Activated naive CD4-positive, alpha-beta T cell treated with anti-CD3 and anti-CD28 coated beads, Interleukin-2, amount 50 U/mL, for 72 hours (primary cell): Measurements from ENCODE around the gene CACNB1. TPM values are rescaled to one million over a fixed set of nuclear protein-coding genes. Genes with fewer than 3 reads are reported as not detected.

Experiments used
- ATAC-seq, 2 donors: fragments of 150-1000 bp; cut with Tn5 transposase; 2 replicates each; pipeline ENCODE4 v1.10.0; 2021; ENCODE audit warnings: mild to moderate bottlenecking in 2 of 2, moderate library complexity in 2 of 2
- DNase-seq, 2 donors: peaks; one replicate each; pipeline ENCODE4 v3.0.0; 2021 to 2022; ENCODE audit warnings: low spot score in 2 of 2
- H3K27ac Mint-ChIP-seq, 2 donors: one replicate each; pipeline ENCODE4 v1.8.0; 2022; ENCODE audit warnings: mild to moderate bottlenecking in 2 of 2, mixed read lengths in 2 of 2
- H3K36me3 Mint-ChIP-seq, 2 donors: one replicate each; pipeline ENCODE4 v1.8.0; 2022; ENCODE audit warnings: mixed read lengths in 2 of 2
- H3K9me3 Mint-ChIP-seq, 2 donors: one replicate each; pipeline ENCODE4 v1.8.0; 2022; ENCODE audit warnings: mixed read lengths in 2 of 2
- total RNA-seq, 2 donors: library from RNA; stranded (reverse); gene quantifications; one replicate each; pipeline ENCODE4 v1.2.3, GENCODE V29; 2022

The CACNB1 gene
- total RNA-seq: 10 to 100 TPM; 15.0 to 26.6 TPM

- DNase-seq: peak; percentile 71 to 73
- H3K36me3 Mint-ChIP-seq: peaks cover 30 to 31% of the 10 kb centered on the region in 2 donors
- no peaks in the 10 kb centered on the region for H3K9me3 Mint-ChIP-seq
- peak; percentile 70 to 80 for ATAC-seq
- peak within 1 kb of the TSS; percentile 86 to 99 for H3K27ac Mint-ChIP-seq
These were observed at the start of gene CACNB1 for GRCh38 chr17:39197380-39198185. Gene CACNB1 (minus strand): TSS chr17:39197669. CDS start chr17:39197495, 174 bp downstream.

- Mint-ChIP-seq H3K9me3 (no peaks in the 10 kb centered on the region), H3K27ac (no peak overlapping the region), H3K36me3 (no peaks in the 10 kb centered on the region)
- ATAC-seq (no peak), DNase-seq (no peak)
These were observed 48.8 kb upstream of the CACNB1 start for GRCh38 chr17:39246274-39246673.

GRCh38 chr17:39244600-39245570, 47.4 kb upstream of the CACNB1 start:
- H3K27ac Mint-ChIP-seq: no peak overlapping the region
- H3K9me3 Mint-ChIP-seq: no peaks in the 10 kb centered on the region
- ATAC-seq (peak; percentile 90 to 96), DNase-seq (peak; percentile 76 to 90)
- H3K36me3 Mint-ChIP-seq: no peaks in the 10 kb centered on the region

- H3K27ac Mint-ChIP-seq: no peak overlapping the region
These were observed 46.6 kb upstream of the CACNB1 start for GRCh38 chr17:39244016-39244599.

GRCh38 chr17:39243155-39243554, 45.7 kb upstream of the CACNB1 start:
- DNase-seq: no peak
- Mint-ChIP-seq H3K9me3 (no peaks in the 10 kb centered on the region), H3K36me3 (no peaks in the 10 kb centered on the region), H3K27ac (no peak overlapping the region)
- ATAC-seq: no peak

More at GRCh38 chr17:39244016-39244599, 46.6 kb upstream of the CACNB1 start:
- ATAC-seq (peak in 1 of 2 donors; percentile 3), DNase-seq (no peak)
- Mint-ChIP-seq H3K36me3 (no peaks in the 10 kb centered on the region), H3K9me3 (no peaks in the 10 kb centered on the region)

- no peak for ATAC-seq
- no peaks in the 10 kb centered on the region for H3K9me3 Mint-ChIP-seq
These were observed 43.2 kb upstream of the CACNB1 start for GRCh38 chr17:39240631-39241030.

GRCh38 chr17:39239640-39240314, 42.3 kb upstream of the CACNB1 start:
- ATAC-seq (peak; percentile 45 to 70), DNase-seq (peak; percentile 64 to 81)
- Mint-ChIP-seq H3K27ac (no peak overlapping the region), H3K9me3 (no peaks in the 10 kb centered on the region), H3K36me3 (no peaks in the 10 kb centered on the region)

More at GRCh38 chr17:39240631-39241030, 43.2 kb upstream of the CACNB1 start:
- Mint-ChIP-seq H3K36me3 (no peaks in the 10 kb centered on the region), H3K27ac (no peak overlapping the region)
- DNase-seq: no peak

GRCh38 chr17:39238311-39238972, 41.0 kb upstream of the CACNB1 start:
- peak; percentile 35 to 70 for DNase-seq
- Mint-ChIP-seq H3K36me3 (no peaks in the 10 kb centered on the region), H3K27ac (peak overlapping the region in 1 of 2 donors; percentile 81), H3K9me3 (no peaks in the 10 kb centered on the region)
- ATAC-seq: peak; percentile 49 to 85

- H3K36me3 Mint-ChIP-seq: no peaks in the 10 kb centered on the region
- DNase-seq: no peak
- H3K9me3 Mint-ChIP-seq: no peaks in the 10 kb centered on the region
- peak overlapping the region in 1 of 2 donors; percentile 81 for H3K27ac Mint-ChIP-seq
- no peak for ATAC-seq
These were observed 40.1 kb upstream of the CACNB1 start for GRCh38 chr17:39237586-39237985.

GRCh38 chr17:39236981-39237441, 39.5 kb upstream of the CACNB1 start:
- Mint-ChIP-seq H3K9me3 (no peaks in the 10 kb centered on the region), H3K36me3 (no peaks in the 10 kb centered on the region), H3K27ac (no peak overlapping the region)
- DNase-seq: no peak
- ATAC-seq: no peak

- Mint-ChIP-seq H3K36me3 (no peaks in the 10 kb centered on the region), H3K27ac (no peak overlapping the region), H3K9me3 (no peaks in the 10 kb centered on the region)
- ATAC-seq (no peak), DNase-seq (no peak)
These were observed 39.0 kb upstream of the CACNB1 start for GRCh38 chr17:39236450-39236927.

- DNase-seq (peak in 1 of 2 donors; percentile 69), ATAC-seq (peak; percentile 56 to 77)
- H3K27ac Mint-ChIP-seq: no peak overlapping the region
- H3K36me3 Mint-ChIP-seq: no peaks in the 10 kb centered on the region
- H3K9me3 Mint-ChIP-seq: no peaks in the 10 kb centered on the region
These were observed 38.3 kb upstream of the CACNB1 start for GRCh38 chr17:39235555-39236449.

- H3K27ac Mint-ChIP-seq: peak overlapping the region; percentile 14 to 31
- no peaks in the 10 kb centered on the region for H3K9me3 Mint-ChIP-seq
- DNase-seq (peak in 1 of 2 donors; percentile 67), ATAC-seq (peak; percentile 77 to 81)
- no peaks in the 10 kb centered on the region for H3K36me3 Mint-ChIP-seq
These were observed 34.4 kb upstream of the CACNB1 start for GRCh38 chr17:39231591-39232551.
